ENCODE data around the gene MMP24OS. TPM values are rescaled to one million over a fixed set of nuclear protein-coding genes. Genes with fewer than 3 reads are reported as not detected.

MMP24OS gene
- polyA plus RNA-seq, 3 donors: 9.5 to 43.9 (median 9.6) TPM

DNA sequence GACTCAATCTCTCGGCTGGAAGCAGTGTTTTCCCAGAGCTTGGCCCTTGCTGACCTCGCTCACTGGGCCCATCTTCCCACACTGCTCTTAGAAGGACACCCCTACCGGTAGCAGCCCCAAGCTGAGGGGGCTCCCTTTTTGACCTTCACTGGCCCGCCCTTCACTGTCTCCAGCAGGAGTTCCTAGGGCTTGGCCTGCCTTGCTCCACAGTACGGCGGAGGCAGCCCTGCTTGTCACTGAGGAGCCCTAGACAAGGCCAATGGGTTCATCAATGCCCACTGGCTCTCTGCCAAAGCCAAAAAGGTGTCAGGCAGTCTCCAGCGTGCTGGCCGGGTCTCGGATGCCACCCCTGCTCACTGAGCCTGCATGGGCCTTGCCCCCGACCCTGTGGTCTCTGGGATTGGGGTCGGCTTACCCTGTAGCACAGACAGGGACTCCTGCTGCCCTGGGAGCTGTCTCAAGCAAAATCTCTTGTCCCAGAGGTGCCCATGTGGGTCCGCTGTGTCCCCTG is 2.1 kb downstream of the MMP24OS start:
- H3K36me3 Mint-ChIP-seq: peaks cover 53 to 63% of the 10 kb centered on the region in 2 donors
- peaks cover 15% of the 10 kb centered on the region for H3K4me1 Mint-ChIP-seq
- H3K4me1 ChIP-seq (ENCODE audit: control insufficient read depth in 1 of 2, insufficient read depth in 2 of 2, low read length in 2 of 2): peaks cover 14 to 22% of the 10 kb centered on the region in 2 donors

DNA sequence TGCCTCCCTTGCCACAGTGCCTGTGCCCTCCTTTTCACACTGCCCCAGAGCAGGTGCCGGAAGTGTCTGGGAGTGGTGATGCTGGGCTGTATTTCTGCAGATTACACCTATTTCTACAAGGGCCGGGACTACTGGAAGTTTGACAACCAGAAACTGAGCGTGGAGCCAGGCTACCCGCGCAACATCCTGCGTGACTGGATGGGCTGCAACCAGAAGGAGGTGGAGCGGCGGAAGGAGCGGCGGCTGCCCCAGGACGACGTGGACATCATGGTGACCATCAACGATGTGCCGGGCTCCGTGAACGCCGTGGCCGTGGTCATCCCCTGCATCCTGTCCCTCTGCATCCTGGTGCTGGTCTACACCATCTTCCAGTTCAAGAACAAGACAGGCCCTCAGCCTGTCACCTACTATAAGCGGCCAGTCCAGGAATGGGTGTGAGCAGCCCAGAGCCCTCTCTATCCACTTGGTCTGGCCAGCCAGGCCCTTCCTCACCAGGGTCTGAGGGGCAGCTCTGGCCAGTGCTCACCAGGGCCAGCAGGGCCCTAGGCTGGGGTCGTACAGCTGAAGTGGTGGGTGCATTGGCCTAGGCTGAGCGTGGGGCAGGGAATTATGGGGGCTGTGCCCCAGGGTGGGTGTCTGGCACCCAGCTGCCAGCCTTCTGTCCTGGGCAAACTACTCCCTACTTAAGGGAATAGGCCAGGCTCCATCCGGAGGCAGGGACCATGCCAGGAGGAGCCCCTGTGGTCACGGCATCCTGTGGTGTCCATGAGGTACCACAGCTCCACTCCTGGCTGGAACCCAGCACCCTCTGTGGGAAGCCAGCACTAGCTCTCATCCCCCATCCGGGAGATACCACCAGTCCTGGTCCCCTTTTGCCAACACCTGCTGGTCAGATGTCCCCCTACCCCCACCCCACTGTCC is 3.5 kb downstream of the MMP24OS start:
- intact Hi-C loops (cut with micrococcal nuclease): loop anchor here in 1 of 2 donors (10.0 kb wide), 1 partner anchor 130 kb away; the partner anchor contains the start of gene EDEM2
- H3K4me3 ChIP-seq (replicated peaks in 1 of 3; ENCODE audit: low read depth in 2 of 3, low read length in 3 of 3): no peak overlapping the region
- peak overlapping the region in 1 of 2 donors; percentile 31 for H3K27ac ChIP-seq (ENCODE audit: low read depth in 1 of 2, low read length in 2 of 2)
- H3K79me2 ChIP-seq (ENCODE audit: insufficient read depth, low read length): peaks cover 20% of the 10 kb centered on the region
- no peak for DNase-seq
- no peak overlapping the region for H2AFZ ChIP-seq (ENCODE audit: insufficient read depth, low read depth, low read length, poor library complexity, severe bottlenecking)
- H3K27me3 ChIP-seq (ENCODE audit: control insufficient read depth in 2 of 2, insufficient read depth in 2 of 2, low read length in 2 of 2): no peaks in the 10 kb centered on the region
- H3K36me3 ChIP-seq (replicated peaks in 1 of 2; ENCODE audit: control insufficient read depth in 1 of 2, insufficient read depth in 2 of 2, low read length in 2 of 2): peaks cover 41 to 62% of the 10 kb centered on the region in 2 donors
- H3K9ac ChIP-seq (ENCODE audit: insufficient read depth, low read length, poor library complexity, severe bottlenecking): no peak overlapping the region
- peaks cover 51 to 63% of the 10 kb centered on the region in 2 donors for H3K36me3 Mint-ChIP-seq
- H3K9me3 ChIP-seq (replicated peaks in 1 of 2; ENCODE audit: control insufficient read depth in 1 of 2, insufficient read depth in 1 of 2, low read length in 2 of 2): no peaks in the 10 kb centered on the region
- peaks cover 0 to 1% (median 0%) of the 10 kb centered on the region in 3 donors for H3K27me3 Mint-ChIP-seq (ENCODE audit: low read depth in 3 of 3)
- H3K27ac Mint-ChIP-seq: peak overlapping the region in 2 of 7 donors; percentile 36 to 54
- WGBS (ENCODE audit: insufficient coverage): 95% methylated on average over 22 of the region's 24 CpGs
- TF ChIP-seq, protein P1, sequence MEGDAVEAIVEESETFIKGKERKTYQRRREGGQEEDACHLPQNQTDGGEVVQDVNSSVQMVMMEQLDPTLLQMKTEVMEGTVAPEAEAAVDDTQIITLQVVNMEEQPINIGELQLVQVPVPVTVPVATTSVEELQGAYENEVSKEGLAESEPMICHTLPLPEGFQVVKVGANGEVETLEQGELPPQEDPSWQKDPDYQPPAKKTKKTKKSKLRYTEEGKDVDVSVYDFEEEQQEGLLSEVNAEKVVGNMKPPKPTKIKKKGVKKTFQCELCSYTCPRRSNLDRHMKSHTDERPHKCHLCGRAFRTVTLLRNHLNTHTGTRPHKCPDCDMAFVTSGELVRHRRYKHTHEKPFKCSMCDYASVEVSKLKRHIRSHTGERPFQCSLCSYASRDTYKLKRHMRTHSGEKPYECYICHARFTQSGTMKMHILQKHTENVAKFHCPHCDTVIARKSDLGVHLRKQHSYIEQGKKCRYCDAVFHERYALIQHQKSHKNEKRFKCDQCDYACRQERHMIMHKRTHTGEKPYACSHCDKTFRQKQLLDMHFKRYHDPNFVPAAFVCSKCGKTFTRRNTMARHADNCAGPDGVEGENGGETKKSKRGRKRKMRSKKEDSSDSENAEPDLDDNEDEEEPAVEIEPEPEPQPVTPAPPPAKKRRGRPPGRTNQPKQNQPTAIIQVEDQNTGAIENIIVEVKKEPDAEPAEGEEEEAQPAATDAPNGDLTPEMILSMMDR (IDR thresholded peaks at IDR 0.05): no peak
- no peak overlapping the region for H3K4me3 Mint-ChIP-seq
- H3K9me3 Mint-ChIP-seq: no peaks in the 10 kb centered on the region
- H3K4me1 Mint-ChIP-seq: peaks cover 15% of the 10 kb centered on the region
- peaks cover 41% of the 10 kb centered on the region for H4K20me1 ChIP-seq (ENCODE audit: insufficient read depth, low read length)
- no peak overlapping the region for H3K4me2 ChIP-seq (replicated peaks; ENCODE audit: extremely low read depth, low read length, poor library complexity, severe bottlenecking)
- H3K4me1 ChIP-seq (ENCODE audit: control insufficient read depth in 1 of 2, insufficient read depth in 2 of 2, low read length in 2 of 2): peaks cover 14 to 22% of the 10 kb centered on the region in 2 donors

More for the DNA sequence above, 2.1 kb downstream of the MMP24OS start:
- H3K36me3 ChIP-seq (replicated peaks in 1 of 2; ENCODE audit: control insufficient read depth in 1 of 2, insufficient read depth in 2 of 2, low read length in 2 of 2): peaks cover 43 to 62% of the 10 kb centered on the region in 2 donors
- Mint-ChIP-seq H3K9me3 (peaks cover 0 to 1% (median 0%) of the 10 kb centered on the region in 7 donors), H3K27ac (peak overlapping the region in 1 of 7 donors; percentile 25), H3K27me3 (ENCODE audit: low read depth in 3 of 3) (no peaks in the 10 kb centered on the region), H3K4me3 (no peak overlapping the region)
- no peak overlapping the region for H3K4me3 ChIP-seq (replicated peaks in 1 of 3; ENCODE audit: low read depth in 2 of 3, low read length in 3 of 3)
- no peak overlapping the region for H3K4me2 ChIP-seq (replicated peaks; ENCODE audit: extremely low read depth, low read length, poor library complexity, severe bottlenecking)
- H3K9ac ChIP-seq (ENCODE audit: insufficient read depth, low read length, poor library complexity, severe bottlenecking): no peak overlapping the region
- peak overlapping the region in 1 of 2 donors; percentile 97 for H3K27ac ChIP-seq (ENCODE audit: low read depth in 1 of 2, low read length in 2 of 2)
- no peak for DNase-seq
- H3K9me3 ChIP-seq (replicated peaks in 1 of 2; ENCODE audit: control insufficient read depth in 1 of 2, insufficient read depth in 1 of 2, low read length in 2 of 2): no peaks in the 10 kb centered on the region
- H2AFZ ChIP-seq (ENCODE audit: insufficient read depth, low read depth, low read length, poor library complexity, severe bottlenecking): no peak overlapping the region
- peaks cover 26% of the 10 kb centered on the region for H3K79me2 ChIP-seq (ENCODE audit: insufficient read depth, low read length)
- peaks cover 41% of the 10 kb centered on the region for H4K20me1 ChIP-seq (ENCODE audit: insufficient read depth, low read length)
- TF ChIP-seq, protein P1 (IDR thresholded peaks at IDR 0.05): no peak
- 97% methylated on average over 11 of the region's 12 CpGs for WGBS (ENCODE audit: insufficient coverage)
- no peaks in the 10 kb centered on the region for H3K27me3 ChIP-seq (ENCODE audit: control insufficient read depth in 2 of 2, insufficient read depth in 2 of 2, low read length in 2 of 2)
- intact Hi-C loops (cut with micrococcal nuclease): loop anchor here in 1 of 2 donors (10.0 kb wide), 1 partner anchor 131 kb away; the partner anchor contains the start of gene EDEM2
